HCT116 (cell line): Measurements from ENCODE around the gene WDR70. TPM values are rescaled to one million over a fixed set of nuclear protein-coding genes. Genes with fewer than 3 reads are reported as not detected.

ENCODE experiments used
- ATAC-seq: fragments of 200-7000 bp; cut with Tn5 transposase; 2 replicates; pipeline ENCODE4 v1.9.1; 2020; ENCODE audit warnings: mild to moderate bottlenecking, moderate library complexity
- BruUV-seq: library from RNA; stranded (reverse); fragments of 400-500 nt; replicated peaks from 2 replicates; lab custom pipeline; 2021; lab: Mats Ljungman, UMichigan
- CTCF ChIA-PET: fragments of 300-600 bp; sonication (Branson Sonifier 250); formaldehyde crosslinking; loops from one replicate; lab custom pipeline; 2021; ENCODE audit warnings: antibody characterized with exemption; lab: Charles Lee
- POLR2A ChIA-PET: fragments of 300-600, 350-600 bp; sonication (Branson Sonifier 250); formaldehyde crosslinking; loops from one replicate; lab custom pipeline; 2021; ENCODE audit warnings: antibody characterized with exemption; lab: Charles Lee
- RAD21 ChIA-PET, 2 experiments: fragments of 300-600 bp; sonication (Branson Sonifier 250); formaldehyde crosslinking; loops; one replicate each; lab custom pipeline; 2023; ENCODE audit warnings: low total read pairs in 2 of 2; ENCODE audit not compliant: uncharacterized antibody in 2 of 2, unreplicated experiment in 2 of 2, low non-redundant PET in 1 of 2; lab: Charles Lee
- DNase-seq: peaks from one replicate; pipeline ENCODE4 v3.0.0-alpha.2; 2010; ENCODE audit warnings: low read depth, low spot score
- H2AFZ ChIP-seq: fragments of 200-600 bp; shearing (Covaris generic), sonication (generic); 2 replicates; pipeline ENCODE4 v1.6.1; 2017; ENCODE audit warnings: low read depth, mixed run types, mixed read lengths, antibody characterized with exemption, low read length; ENCODE audit not compliant: poor library complexity, severe bottlenecking
- H3K27ac ChIP-seq: 2 replicates; pipeline ENCODE4 v1.5.1; 2012; ENCODE audit warnings: low read depth, low read length
- H3K27me3 ChIP-seq: fragments of 200-600 bp; sonication (generic); 2 replicates; pipeline ENCODE4 v1.6.1; 2016; ENCODE audit warnings: mixed run types, low read length, mixed read lengths; ENCODE audit not compliant: insufficient read depth
- H3K36me3 ChIP-seq, 2 experiments: fragments of 200-500 bp in 1 of 2; fragments of 200-600 bp in 1 of 2; sonication (Bioruptor generic) in 1 of 2; sonication (generic) in 1 of 2; 2 replicates each; pipeline versions ENCODE4 v1.5.1 to v1.6.1; 2014 to 2016; ENCODE audit warnings: low read length in 2 of 2, inconsistent platforms in 1 of 2, mixed read lengths in 1 of 2, mixed run types in 1 of 2; ENCODE audit not compliant: insufficient read depth in 2 of 2, control insufficient read depth in 1 of 2
- H3K4me1 ChIP-seq, 2 experiments: fragments of 200-600 bp in 1 of 2; sonication (generic) in 1 of 2; 2 replicates each; pipeline versions ENCODE4 v1.5.1 to v1.6.1; 2012 to 2017; ENCODE audit warnings: low read length in 2 of 2, inconsistent platforms in 1 of 2, mild to moderate bottlenecking in 1 of 2, mixed read lengths in 1 of 2, mixed run types in 1 of 2, moderate library complexity in 1 of 2; ENCODE audit not compliant: insufficient read depth in 2 of 2, control insufficient read depth in 1 of 2
- H3K4me2 ChIP-seq: fragments of 200-600 bp; sonication (generic); 2 replicates; pipeline ENCODE4 v1.6.1; 2017; ENCODE audit warnings: mixed run types, low read length, mixed read lengths
- H3K4me3 ChIP-seq, 2 experiments: fragments of 200-600 bp in 1 of 2; sonication (generic) in 1 of 2; replicated peaks in 1 of 2; 2 replicates each; pipeline ENCODE4 v1.5.1; 2011 to 2016; ENCODE audit warnings: low read length in 2 of 2, control low read depth in 1 of 2, low read depth in 1 of 2, mild to moderate bottlenecking in 1 of 2, mixed read lengths in 1 of 2, mixed run types in 1 of 2
- H3K79me2 ChIP-seq: fragments of 200-600 bp; sonication (generic); 2 replicates; pipeline ENCODE4 v1.6.1; 2017; ENCODE audit warnings: mild to moderate bottlenecking, mixed run types, low read length, moderate library complexity, mixed read lengths; ENCODE audit not compliant: insufficient read depth
- H3K9ac ChIP-seq: fragments of 200-600 bp; sonication (generic); 2 replicates; pipeline ENCODE4 v1.6.1; 2016; ENCODE audit warnings: low read length, mixed read lengths
- H3K9me2 ChIP-seq: fragments of 200-600 bp; sonication (generic), shearing (Covaris generic); 2 replicates; pipeline ENCODE4 v1.6.1; 2017; ENCODE audit warnings: mixed run types, mild to moderate bottlenecking, moderate library complexity; ENCODE audit not compliant: insufficient read depth
- H3K9me3 ChIP-seq, 2 experiments: fragments of 200-500 bp in 1 of 2; fragments of 200-600 bp in 1 of 2; sonication (Bioruptor generic) in 1 of 2; sonication (generic) in 1 of 2; 2 replicates each; pipeline ENCODE4 v1.6.1; 2014 to 2017; ENCODE audit warnings: low read length in 2 of 2, mixed read lengths in 2 of 2, inconsistent platforms in 1 of 2, low read depth in 1 of 2, mild to moderate bottlenecking in 1 of 2, mixed run types in 1 of 2, moderate library complexity in 1 of 2; ENCODE audit not compliant: control insufficient read depth in 1 of 2, insufficient read depth in 1 of 2
- H4K20me1 ChIP-seq: fragments of 200-600 bp; sonication (generic), shearing (Covaris generic); 2 replicates; pipeline ENCODE4 v1.6.1; 2017; ENCODE audit warnings: mixed run types, mild to moderate bottlenecking, moderate library complexity; ENCODE audit not compliant: insufficient read depth
- CBX3 ChIP-seq: IDR thresholded peaks from 2 replicates; pipeline ENCODE4 v1.6.1; 2012; ENCODE audit warnings: low read depth
- ELF1 ChIP-seq: IDR thresholded peaks from 2 replicates; pipeline ENCODE4 v1.6.1; 2012; ENCODE audit warnings: low read depth, borderline replicate concordance
- EZH2phosphoT487 ChIP-seq: fragments of 200-600 bp; IDR thresholded peaks from 2 replicates; pipeline ENCODE4 v1.6.1; 2018; ENCODE audit warnings: antibody characterized with exemption, borderline replicate concordance
- FOSL1 ChIP-seq: IDR thresholded peaks from 2 replicates; pipeline ENCODE4 v1.6.1; 2012; ENCODE audit warnings: low read depth
- POLR2A ChIP-seq: IDR thresholded peaks from 2 replicates; pipeline ENCODE4 v1.7.0; 2011; ENCODE audit warnings: borderline replicate concordance; ENCODE audit not compliant: insufficient read depth, insufficient read length; ENCODE audit errors: extremely low read depth
- POLR2AphosphoS5 ChIP-seq: IDR thresholded peaks from 2 replicates; pipeline ENCODE4 v1.6.1; 2011; ENCODE audit warnings: mild to moderate bottlenecking, low read depth, low read length, moderate library complexity
- RAD21 ChIP-seq: IDR thresholded peaks from 2 replicates; pipeline ENCODE4 v1.6.1; 2012; ENCODE audit warnings: low read depth, mild to moderate bottlenecking
- SIN3A ChIP-seq: IDR thresholded peaks from 2 replicates; pipeline ENCODE4 v1.6.1; 2012; ENCODE audit warnings: low read depth
- SRF ChIP-seq: IDR thresholded peaks from 2 replicates; pipeline ENCODE4 v1.6.1; 2012; ENCODE audit warnings: low read depth
- TCF7L2 ChIP-seq: IDR thresholded peaks from 2 replicates; pipeline ENCODE4 v1.7.0; 2011; ENCODE audit warnings: borderline replicate concordance, inconsistent platforms; ENCODE audit not compliant: insufficient read depth, insufficient read length; ENCODE audit errors: extremely low read depth
- YY1 ChIP-seq: IDR thresholded peaks from 2 replicates; pipeline ENCODE4 v1.6.1; 2011; ENCODE audit warnings: low read length, low read depth, moderate library complexity, mild to moderate bottlenecking; ENCODE audit not compliant: insufficient replicate concordance; ENCODE audit errors: extremely low read depth
- intact Hi-C: fragments of 100-400 bp; cut with micrococcal nuclease; formaldehyde crosslinking; loops from 2 replicates; pipeline ENCODE4 v1.10.0; 2022
- total RNA-seq: library from RNA; stranded (reverse); gene quantifications from one replicate; pipeline ENCODE4 v1.2.1, GENCODE V29; 2021; ENCODE audit not compliant: unreplicated experiment
- TF ChIP-seq, protein P1 (sequence below): IDR thresholded peaks from 2 replicates; pipeline ENCODE4 v1.6.1; 2011; ENCODE audit warnings: mild to moderate bottlenecking, low read length, moderate library complexity; ENCODE audit not compliant: insufficient replicate concordance; ENCODE audit errors: extremely low read depth
- TF ChIP-seq, protein P2 (sequence below): IDR thresholded peaks from 2 replicates; pipeline ENCODE4 v1.6.1; 2012
- TF ChIP-seq, protein P3 (sequence below), 3 experiments: fragments of 200-600 bp in 1 of 3; sonication (generic) in 1 of 3; IDR thresholded peaks in 2 of 3; conservative IDR thresholded peaks in 1 of 3; 2 replicates each; pipeline ENCODE4 v1.5.1; 2012 to 2017; ENCODE audit warnings: low read depth in 2 of 3, low read length in 2 of 3, antibody characterized with exemption in 1 of 3, borderline replicate concordance in 1 of 3, control low read depth in 1 of 3, mild to moderate bottlenecking in 1 of 3, mixed read lengths in 1 of 3, mixed run types in 1 of 3, moderate library complexity in 1 of 3; ENCODE audit not compliant: insufficient read depth in 1 of 3

The WDR70 gene
- total RNA-seq, 1 experiment from 2014 or later: 31.1 TPM

DNA sequence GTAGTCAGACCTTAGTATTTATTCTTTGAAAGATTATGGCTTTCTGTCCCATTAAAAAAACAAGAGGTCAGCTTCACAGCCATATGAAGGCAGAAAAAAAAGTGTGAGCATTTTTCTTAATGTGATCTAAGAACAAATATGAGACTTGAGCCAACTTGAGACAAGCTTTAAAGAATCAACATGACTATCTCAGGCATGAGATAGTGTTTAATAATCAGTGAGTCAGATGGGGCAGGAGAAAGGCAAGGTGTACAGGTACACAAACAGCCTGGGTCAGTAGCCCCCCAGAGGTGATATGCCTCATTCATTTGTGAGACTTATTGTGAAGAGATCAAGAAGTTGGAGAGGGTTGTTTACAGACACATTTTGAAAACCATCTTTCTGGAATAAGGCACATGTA lies 377.1 kb downstream of the WDR70 start:
- H3K4me1 ChIP-seq: no peaks in the 10 kb centered on the region
- H3K79me2 ChIP-seq: no peaks in the 10 kb centered on the region
- H3K4me2 ChIP-seq: no peak overlapping the region
- no peak overlapping the region for H3K9ac ChIP-seq
- no peaks in the 10 kb centered on the region for H3K9me2 ChIP-seq
- BruUV-seq: no TSS peak
- no peak overlapping the region for H3K27ac ChIP-seq
- H2AFZ ChIP-seq: no peak overlapping the region
- TF ChIP-seq SRF: no peak
- TF ChIP-seq, protein P1, sequence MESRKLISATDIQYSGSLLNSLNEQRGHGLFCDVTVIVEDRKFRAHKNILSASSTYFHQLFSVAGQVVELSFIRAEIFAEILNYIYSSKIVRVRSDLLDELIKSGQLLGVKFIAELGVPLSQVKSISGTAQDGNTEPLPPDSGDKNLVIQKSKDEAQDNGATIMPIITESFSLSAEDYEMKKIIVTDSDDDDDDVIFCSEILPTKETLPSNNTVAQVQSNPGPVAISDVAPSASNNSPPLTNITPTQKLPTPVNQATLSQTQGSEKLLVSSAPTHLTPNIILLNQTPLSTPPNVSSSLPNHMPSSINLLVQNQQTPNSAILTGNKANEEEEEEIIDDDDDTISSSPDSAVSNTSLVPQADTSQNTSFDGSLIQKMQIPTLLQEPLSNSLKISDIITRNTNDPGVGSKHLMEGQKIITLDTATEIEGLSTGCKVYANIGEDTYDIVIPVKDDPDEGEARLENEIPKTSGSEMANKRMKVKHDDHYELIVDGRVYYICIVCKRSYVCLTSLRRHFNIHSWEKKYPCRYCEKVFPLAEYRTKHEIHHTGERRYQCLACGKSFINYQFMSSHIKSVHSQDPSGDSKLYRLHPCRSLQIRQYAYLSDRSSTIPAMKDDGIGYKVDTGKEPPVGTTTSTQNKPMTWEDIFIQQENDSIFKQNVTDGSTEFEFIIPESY: no peak
- TF ChIP-seq POLR2AphosphoS5: no peak
- TF ChIP-seq SIN3A: no peak
- no peak for TF ChIP-seq TCF7L2
- no peak for TF ChIP-seq YY1
- TF ChIP-seq POLR2A: no peak
- TF ChIP-seq RAD21: no peak
- TF ChIP-seq, protein P2, sequence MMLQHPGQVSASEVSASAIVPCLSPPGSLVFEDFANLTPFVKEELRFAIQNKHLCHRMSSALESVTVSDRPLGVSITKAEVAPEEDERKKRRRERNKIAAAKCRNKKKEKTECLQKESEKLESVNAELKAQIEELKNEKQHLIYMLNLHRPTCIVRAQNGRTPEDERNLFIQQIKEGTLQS: no peak
- no peak for TF ChIP-seq ELF1
- TF ChIP-seq, protein P3, sequence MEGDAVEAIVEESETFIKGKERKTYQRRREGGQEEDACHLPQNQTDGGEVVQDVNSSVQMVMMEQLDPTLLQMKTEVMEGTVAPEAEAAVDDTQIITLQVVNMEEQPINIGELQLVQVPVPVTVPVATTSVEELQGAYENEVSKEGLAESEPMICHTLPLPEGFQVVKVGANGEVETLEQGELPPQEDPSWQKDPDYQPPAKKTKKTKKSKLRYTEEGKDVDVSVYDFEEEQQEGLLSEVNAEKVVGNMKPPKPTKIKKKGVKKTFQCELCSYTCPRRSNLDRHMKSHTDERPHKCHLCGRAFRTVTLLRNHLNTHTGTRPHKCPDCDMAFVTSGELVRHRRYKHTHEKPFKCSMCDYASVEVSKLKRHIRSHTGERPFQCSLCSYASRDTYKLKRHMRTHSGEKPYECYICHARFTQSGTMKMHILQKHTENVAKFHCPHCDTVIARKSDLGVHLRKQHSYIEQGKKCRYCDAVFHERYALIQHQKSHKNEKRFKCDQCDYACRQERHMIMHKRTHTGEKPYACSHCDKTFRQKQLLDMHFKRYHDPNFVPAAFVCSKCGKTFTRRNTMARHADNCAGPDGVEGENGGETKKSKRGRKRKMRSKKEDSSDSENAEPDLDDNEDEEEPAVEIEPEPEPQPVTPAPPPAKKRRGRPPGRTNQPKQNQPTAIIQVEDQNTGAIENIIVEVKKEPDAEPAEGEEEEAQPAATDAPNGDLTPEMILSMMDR (IDR thresholded peaks at IDR 0.05 in 2 of 3, conservative IDR thresholded peaks at IDR 0.05 in 1 of 3; ENCODE audit: borderline replicate concordance in 1 of 3, insufficient read depth in 1 of 3, low read depth in 2 of 3, low read length in 2 of 3): no peak
- no peak for TF ChIP-seq CBX3
- no peak for TF ChIP-seq EZH2phosphoT487
- TF ChIP-seq FOSL1: no peak
- CTCF ChIA-PET: no interaction called here
- POLR2A ChIA-PET: no interaction called here
- DNase-seq (no peak), ATAC-seq (no peak)
- intact Hi-C loops: no loop called here
- H3K4me3 ChIP-seq: no peak overlapping the region
- no peaks in the 10 kb centered on the region for H4K20me1 ChIP-seq
- H3K27me3 ChIP-seq: no peaks in the 10 kb centered on the region
- no peaks in the 10 kb centered on the region for H3K9me3 ChIP-seq
- no peaks in the 10 kb centered on the region for H3K36me3 ChIP-seq
- RAD21 ChIA-PET: no interaction called here
